Head of caudate nucleus (tissue), 42 donors: Measurements from ENCODE around the gene C11orf42.

Experiments
- DNase-seq, 42 donors: peaks; one replicate each; pipeline versions ENCODE4 v3.0.0 to v3.0.0-alpha.2; 2020 to 2021; ENCODE audit warnings: mixed read lengths in 7 of 42
- intact Hi-C: fragments of 100-400 bp; cut with DNase I; formaldehyde crosslinking; loops from one replicate; pipeline ENCODE4 v1.15.0; 2022

Gene C11orf42

GRCh38 chr11:6249770-6250555, 44.6 kb downstream of the C11orf42 start:
- DNase-seq = peak in 3 of 42 donors; percentile 21 to 50 (median 32)
- intact Hi-C loops = loop anchor here (10.0 kb wide), 1 partner anchor 105 kb away; no protein-coding TSS in a partner anchor

- DNase-seq = peak in 38 of 42 donors; percentile 38 to 84 (median 66)
- intact Hi-C loops = loop anchor here (10.0 kb wide), 1 partner anchor 104 kb away; no protein-coding TSS in a partner anchor
Observed at GRCh38 chr11:6251120-6251733, 45.9 kb downstream of the C11orf42 start.

DNA sequence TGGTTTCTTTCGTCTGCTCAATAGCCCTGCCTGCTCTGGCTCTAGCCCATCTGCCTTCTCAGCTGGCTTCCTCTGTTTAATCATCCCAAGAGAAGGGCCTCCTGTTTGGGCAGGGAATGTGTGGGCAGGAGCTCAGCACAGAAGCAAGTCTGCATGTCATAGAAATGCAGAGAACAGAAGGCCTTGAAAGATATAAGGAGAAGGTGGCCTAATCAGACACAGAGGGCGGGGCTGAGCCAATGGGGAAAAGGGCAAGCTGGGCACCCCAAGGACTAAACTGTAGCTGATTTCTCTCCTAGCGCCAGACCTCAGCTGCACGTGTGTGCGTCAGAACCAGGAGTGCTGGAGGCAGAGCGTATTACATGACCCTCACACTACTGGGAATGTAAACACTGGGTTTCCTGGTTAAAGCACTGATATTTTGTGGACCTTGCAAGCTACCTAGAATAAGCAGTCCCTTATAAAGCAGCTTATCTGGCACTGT, 46.7 kb downstream of the C11orf42 start:
- no peak for DNase-seq
- intact Hi-C loops = loop anchor here (10.0 kb wide), 1 partner anchor 103 kb away; no protein-coding TSS in a partner anchor

- no peak for DNase-seq
- intact Hi-C loops = loop anchor here (10.0 kb wide), 1 partner anchor 102 kb away; no protein-coding TSS in a partner anchor
Observed at GRCh38 chr11:6253197-6253596, 47.8 kb downstream of the C11orf42 start.

DNA sequence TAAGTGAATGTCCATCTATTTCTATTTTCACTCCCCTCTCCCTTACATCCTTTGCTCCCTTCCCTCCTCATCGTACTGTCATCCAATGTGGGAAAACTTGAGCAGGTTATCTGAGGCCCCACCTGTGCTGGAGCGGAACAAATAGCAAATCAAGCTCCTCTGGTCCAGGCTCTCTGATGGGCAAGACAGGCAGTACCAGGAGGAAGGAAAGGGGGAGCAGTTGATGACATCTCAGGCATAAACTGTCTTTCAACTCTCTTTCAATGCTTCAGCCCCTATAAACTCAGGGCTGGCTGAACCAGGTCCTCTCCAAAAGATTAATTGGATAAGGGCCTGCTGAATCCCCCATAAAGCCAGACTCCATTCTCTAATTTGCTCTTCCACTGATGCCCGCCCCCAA, 52.8 kb downstream of the C11orf42 start:
- intact Hi-C loops = loop anchor here (10.0 kb wide), 1 partner anchor 97 kb away; no protein-coding TSS in a partner anchor

DNA sequence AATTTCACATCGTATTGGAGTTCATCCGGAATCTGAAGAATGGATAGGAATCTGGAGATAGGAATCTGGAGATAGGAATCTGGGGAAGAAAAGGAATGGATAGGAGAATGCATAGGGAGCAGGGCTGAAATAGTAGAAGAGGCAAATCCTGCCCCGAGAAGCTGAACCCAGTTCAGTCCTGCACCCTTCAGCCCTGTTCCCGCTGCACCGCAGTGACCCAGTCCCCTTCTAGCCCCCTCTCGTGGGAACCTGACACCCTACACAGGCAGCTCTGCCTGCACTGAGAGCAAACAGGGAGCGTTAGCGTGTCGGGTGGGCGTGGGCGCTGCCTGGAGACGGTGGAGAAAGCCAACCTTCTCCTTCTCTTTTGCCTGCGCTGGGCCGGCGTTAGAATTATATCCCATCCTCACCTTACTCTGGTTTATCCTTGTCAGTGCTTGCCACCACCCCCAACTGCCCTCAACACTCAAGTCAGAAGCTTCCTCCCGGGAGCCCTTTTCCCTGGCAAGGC, 53.3 kb downstream of the C11orf42 start:
- intact Hi-C loops = loop anchor here (10.0 kb wide), 1 partner anchor 96 kb away; no protein-coding TSS in a partner anchor
- DNase-seq = peak in 41 of 42 donors; percentile 31 to 85 (median 65)

More for the DNA sequence above, 52.8 kb downstream of the C11orf42 start:
- no peak for DNase-seq

- intact Hi-C loops = no loop called here
- no peak for DNase-seq
Observed at GRCh38 chr11:6260207-6260726, 54.9 kb downstream of the C11orf42 start.
